HK-2 (cell line): ENCODE results near the gene REEP6.

Source experiments
- DNase-seq: peaks from one replicate; pipeline ENCODE4 v3.0.0-alpha.2; 2018; ENCODE audit not compliant: unreplicated experiment

Gene REEP6

DNA sequence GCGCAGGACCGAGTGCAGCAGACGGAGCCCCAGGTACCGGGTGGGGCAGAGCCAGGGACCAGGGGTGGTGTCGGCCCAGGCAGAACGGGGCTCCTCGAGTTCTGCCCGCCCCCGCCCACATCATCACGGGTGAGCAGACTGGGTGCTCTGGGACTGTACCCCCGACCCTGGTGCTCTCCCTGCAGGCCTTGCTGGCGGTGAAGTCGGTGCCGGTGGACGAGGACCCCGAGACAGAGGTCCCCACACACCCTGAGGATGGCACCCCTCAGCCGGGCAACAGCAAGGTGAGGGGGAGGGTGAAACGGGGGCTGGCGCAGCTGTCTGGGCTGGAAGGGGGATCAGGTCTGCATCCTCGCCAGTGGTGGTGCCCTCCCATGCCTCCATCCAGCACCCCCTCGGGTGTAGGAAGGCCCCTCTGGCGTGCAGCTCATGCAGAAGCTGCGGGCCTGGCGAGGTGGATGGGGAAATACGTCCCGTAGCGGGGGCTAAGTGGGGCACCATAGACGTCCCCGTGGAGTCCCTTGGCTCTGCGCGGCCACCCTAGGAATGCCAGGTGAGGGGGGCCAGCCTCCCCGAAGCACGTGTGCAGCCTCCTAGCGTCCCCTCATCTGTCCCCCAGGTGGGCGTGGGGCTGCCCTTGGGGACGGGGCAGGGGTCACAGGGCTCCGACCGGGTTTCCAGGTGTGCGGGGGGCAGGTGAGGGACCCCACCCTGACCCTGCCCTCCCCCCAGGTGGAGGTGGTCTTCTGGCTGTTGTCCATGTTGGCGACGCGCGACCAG is 34.7 kb upstream of the REEP6 start:
- DNase-seq: no peak

DNA sequence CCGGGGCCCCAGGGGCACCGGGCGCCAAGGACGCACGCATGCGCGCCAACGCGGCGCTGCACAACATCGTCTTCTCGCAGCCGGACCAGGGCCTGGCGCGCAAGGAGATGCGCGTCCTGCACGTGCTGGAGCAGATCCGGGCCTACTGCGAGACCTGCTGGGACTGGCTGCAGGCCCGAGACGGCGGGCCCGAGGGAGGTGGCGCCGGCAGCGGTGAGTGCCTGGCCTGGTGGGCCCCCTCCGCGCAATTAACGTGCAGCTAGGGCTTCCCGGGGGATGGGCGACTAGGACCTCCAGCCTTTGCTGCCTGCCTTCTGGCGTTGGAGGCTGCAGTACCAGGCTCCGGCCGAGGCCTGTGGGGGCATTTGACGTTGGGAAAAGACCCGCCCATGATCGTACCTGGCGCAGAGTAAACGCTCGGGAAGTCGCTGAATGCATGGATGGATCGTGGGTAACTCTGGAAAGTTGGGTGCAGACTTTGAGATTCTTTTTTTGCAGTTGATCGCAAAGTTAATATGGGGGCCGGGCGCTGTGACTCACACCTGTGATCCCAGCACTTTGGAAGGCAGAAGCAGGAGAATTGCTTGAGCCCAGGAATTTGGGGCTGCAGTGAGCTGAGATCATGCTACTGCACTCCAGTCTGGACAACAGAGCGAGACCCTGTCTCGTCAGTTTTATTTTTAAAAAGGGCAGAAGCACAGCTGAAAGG is 33.8 kb upstream of the REEP6 start:
- no peak for DNase-seq

DNA sequence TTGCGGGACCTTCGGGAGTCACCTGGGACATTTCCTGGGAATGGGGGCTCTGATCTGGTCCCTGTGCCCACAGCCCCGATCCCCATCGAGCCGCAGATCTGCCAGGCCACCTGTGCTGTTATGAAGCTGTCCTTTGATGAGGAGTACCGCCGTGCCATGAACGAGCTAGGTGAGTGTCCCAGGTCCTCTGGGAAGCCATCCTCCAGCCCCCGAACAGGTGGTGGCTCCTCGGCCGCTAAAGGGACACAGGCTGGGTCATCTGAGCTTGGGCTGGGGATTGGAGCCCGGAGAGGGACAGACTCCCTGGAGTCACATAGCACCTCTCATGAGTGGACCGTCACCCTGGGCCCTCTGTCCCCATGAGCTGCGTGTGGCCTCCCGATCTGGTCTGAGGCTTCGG is 33.1 kb upstream of the REEP6 start:
- DNase-seq: no peak

DNA sequence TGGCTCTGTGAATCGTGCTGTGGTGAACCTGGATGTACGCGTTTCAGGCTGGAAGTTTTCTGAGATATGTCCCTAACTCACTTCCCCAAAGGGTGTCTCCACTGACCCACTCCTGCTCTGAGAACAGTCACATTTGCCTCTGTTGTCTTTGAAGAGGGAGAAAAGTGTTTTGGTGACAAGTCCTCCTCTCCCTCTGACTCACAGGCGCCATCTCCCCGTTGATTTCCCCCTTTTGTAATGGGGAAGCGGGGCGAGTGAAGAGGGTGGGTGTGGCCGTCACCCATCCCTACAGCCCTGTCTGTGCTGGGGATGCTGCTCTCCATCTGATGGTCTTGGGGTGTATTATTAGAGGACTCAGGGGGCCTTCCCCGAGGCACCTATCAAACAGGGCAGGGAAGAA is 31.5 kb upstream of the REEP6 start:
- DNase-seq: no peak

DNA sequence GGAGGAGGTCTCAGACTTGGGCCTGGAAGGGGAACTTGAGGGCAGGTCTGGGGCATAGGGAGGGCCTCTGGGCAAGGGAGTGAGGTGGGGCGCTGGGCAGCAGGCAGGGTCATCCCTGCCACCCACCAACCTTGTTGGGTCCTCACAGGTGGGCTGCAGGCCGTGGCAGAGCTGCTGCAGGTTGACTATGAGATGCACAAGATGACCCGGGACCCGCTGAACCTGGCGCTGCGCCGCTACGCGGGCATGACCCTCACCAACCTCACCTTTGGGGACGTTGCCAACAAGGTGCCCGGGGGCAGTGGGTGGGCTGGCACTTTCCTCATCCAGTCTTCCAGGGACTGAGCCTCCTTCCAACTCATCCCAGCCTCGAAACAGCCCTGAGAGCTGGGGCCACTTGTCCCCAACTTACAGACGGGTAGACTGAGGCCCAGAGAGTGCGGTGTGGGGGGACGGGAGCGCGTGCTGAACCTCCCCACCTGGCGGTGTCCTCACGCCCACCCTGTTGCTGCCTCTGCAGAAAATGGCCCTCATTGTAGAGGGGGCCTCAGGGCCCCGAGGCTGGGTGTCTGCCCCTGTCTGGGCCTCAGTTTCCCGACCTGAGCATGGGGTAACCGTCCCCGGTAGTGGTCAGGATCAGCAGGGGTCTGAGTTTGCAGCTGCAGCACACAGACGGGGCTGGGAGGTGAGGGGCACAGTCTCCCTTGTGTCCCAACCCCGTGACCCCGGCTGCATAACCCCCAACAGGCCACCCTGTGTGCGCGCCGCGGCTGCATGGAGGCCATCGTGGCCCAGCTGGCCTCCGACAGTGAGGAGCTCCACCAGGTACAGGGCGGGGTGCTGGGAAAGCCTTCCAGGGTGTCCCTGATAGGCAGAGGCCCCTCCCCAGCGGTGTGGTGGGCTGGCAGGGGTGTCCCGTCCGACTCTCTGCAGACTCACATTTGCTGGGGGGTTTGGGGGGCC is 30.7 kb upstream of the REEP6 start:
- DNase-seq: no peak

DNA sequence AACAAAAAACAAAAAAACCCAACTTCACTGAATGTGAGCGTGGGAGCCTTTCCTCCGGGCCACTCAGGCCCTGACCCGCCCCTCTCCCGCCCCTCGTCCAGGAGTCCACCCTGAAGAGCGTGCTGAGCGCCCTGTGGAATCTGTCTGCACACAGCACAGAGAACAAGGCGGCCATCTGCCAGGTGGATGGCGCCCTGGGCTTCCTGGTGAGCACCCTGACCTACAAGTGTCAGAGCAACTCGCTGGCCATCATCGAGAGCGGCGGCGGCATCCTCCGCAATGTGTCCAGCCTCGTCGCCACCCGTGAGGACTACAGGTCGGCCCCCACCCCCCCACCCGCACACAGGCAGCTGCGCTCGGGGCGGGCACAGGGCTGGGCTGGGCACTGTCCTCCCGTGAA is 29.1 kb upstream of the REEP6 start:
- DNase-seq: no peak

DNA sequence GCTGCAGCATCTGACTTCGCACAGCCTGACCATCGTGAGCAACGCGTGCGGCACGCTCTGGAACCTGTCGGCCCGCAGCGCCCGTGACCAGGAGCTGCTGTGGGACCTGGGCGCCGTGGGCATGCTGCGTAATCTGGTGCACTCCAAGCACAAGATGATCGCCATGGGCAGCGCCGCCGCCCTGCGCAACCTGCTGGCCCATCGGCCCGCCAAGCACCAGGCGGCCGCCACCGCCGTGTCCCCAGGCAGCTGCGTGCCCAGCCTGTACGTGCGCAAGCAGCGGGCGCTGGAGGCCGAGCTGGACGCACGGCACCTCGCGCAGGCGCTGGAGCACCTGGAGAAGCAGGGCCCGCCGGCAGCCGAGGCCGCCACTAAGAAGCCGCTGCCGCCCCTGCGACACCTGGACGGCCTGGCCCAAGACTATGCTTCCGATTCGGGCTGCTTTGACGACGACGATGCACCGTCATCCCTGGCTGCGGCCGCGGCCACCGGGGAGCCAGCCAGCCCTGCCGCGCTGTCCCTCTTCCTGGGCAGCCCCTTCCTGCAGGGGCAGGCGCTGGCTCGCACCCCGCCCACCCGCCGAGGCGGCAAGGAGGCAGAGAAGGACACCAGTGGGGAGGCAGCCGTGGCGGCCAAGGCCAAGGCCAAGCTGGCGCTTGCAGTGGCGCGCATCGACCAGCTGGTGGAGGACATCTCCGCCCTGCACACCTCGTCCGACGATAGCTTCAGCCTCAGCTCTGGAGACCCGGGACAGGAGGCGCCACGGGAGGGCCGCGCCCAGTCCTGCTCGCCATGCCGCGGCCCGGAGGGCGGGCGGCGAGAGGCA is 25.6 kb upstream of the REEP6 start:
- DNase-seq: no peak

DNA sequence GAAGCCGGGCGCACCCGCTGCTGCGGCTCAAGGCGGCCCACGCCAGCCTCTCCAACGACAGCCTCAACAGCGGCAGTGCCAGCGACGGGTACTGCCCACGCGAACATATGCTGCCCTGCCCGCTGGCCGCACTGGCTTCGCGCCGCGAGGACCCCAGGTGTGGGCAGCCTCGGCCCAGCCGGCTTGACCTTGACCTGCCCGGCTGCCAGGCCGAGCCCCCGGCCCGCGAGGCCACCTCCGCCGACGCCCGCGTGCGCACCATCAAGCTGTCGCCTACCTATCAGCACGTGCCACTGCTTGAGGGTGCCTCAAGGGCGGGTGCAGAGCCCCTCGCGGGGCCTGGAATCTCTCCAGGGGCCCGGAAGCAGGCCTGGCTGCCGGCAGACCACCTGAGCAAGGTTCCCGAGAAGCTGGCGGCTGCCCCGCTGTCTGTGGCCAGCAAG is 24.9 kb upstream of the REEP6 start:
- DNase-seq: no peak

DNA sequence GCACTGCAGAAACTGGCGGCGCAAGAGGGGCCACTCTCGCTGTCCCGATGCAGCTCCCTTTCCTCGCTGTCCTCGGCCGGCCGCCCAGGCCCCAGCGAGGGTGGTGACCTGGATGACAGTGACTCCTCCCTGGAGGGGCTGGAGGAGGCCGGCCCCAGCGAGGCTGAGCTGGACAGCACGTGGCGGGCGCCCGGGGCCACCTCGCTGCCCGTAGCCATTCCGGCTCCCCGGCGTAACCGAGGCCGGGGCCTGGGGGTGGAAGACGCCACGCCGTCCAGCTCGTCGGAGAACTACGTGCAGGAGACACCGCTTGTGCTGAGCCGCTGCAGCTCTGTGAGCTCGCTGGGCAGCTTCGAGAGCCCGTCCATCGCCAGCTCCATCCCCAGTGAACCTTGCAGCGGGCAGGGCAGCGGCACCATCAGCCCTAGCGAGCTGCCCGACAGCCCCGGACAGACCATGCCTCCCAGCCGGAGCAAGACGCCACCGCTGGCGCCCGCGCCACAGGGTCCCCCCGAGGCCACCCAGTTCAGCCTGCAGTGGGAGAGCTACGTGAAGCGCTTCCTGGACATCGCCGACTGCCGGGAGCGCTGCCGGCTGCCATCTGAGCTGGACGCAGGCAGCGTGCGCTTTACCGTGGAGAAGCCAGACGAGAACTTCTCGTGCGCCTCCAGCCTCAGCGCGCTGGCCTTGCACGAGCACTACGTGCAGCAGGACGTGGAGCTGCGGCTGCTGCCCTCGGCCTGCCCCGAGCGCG is 24.3 kb upstream of the REEP6 start:
- DNase-seq: no peak

DNA sequence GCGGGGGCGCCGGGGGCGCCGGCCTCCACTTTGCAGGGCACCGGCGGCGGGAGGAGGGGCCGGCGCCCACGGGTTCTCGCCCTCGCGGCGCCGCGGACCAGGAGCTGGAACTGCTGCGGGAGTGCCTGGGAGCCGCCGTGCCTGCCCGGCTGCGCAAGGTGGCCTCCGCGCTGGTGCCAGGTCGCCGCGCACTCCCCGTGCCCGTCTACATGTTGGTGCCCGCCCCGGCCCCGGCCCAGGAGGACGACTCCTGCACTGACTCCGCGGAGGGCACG is 23.8 kb upstream of the REEP6 start:
- no peak for DNase-seq

DNA sequence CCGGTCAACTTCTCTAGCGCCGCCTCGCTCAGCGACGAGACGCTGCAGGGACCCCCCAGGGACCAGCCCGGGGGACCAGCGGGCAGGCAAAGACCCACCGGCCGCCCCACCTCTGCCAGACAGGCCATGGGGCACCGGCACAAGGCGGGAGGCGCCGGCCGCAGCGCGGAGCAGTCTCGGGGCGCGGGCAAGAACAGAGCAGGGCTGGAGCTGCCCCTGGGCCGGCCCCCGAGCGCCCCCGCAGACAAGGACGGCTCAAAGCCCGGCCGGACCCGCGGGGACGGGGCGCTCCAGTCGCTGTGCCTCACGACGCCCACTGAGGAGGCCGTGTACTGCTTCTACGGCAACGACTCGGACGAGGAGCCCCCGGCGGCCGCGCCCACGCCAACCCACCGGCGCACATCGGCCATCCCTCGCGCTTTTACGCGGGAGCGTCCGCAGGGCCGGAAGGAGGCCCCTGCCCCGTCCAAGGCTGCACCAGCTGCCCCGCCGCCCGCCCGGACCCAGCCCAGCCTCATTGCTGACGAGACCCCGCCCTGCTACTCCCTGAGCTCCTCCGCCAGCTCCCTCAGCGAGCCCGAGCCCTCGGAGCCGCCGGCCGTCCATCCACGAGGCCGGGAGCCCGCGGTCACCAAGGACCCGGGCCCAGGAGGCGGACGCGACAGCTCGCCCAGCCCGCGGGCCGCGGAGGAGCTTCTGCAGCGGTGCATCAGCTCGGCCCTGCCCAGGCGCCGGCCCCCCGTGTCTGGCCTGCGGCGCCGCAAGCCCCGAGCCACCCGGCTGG is 23.3 kb upstream of the REEP6 start:
- no peak for DNase-seq

DNA sequence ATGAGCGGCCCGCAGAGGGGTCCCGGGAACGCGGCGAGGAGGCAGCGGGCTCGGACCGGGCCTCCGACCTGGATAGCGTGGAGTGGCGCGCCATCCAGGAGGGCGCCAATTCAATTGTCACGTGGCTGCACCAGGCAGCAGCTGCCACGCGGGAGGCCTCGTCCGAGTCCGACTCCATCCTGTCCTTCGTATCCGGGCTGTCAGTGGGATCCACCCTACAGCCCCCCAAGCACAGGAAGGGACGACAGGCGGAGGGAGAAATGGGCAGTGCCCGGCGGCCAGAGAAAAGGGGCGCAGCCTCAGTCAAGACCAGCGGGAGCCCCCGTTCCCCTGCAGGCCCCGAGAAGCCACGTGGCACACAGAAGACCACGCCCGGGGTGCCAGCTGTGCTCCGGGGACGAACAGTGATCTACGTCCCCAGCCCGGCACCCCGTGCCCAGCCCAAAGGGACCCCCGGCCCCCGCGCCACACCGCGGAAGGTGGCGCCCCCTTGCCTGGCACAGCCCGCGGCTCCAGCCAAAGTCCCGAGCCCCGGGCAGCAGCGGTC is 22.6 kb upstream of the REEP6 start:
- peak; percentile 69 for DNase-seq

DNA sequence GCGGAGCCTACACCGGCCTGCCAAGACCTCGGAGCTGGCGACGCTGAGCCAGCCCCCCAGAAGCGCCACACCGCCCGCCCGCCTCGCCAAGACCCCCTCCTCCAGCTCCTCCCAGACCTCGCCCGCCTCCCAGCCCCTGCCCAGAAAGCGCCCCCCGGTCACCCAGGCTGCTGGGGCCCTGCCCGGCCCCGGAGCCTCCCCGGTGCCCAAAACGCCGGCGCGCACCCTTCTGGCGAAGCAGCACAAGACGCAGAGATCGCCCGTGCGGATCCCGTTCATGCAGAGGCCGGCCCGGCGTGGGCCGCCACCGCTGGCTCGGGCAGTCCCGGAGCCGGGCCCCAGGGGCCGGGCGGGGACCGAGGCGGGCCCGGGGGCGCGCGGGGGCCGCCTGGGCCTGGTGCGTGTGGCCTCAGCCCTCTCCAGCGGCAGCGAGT is 22.1 kb upstream of the REEP6 start:
- DNase-seq: peak; percentile 66

DNA sequence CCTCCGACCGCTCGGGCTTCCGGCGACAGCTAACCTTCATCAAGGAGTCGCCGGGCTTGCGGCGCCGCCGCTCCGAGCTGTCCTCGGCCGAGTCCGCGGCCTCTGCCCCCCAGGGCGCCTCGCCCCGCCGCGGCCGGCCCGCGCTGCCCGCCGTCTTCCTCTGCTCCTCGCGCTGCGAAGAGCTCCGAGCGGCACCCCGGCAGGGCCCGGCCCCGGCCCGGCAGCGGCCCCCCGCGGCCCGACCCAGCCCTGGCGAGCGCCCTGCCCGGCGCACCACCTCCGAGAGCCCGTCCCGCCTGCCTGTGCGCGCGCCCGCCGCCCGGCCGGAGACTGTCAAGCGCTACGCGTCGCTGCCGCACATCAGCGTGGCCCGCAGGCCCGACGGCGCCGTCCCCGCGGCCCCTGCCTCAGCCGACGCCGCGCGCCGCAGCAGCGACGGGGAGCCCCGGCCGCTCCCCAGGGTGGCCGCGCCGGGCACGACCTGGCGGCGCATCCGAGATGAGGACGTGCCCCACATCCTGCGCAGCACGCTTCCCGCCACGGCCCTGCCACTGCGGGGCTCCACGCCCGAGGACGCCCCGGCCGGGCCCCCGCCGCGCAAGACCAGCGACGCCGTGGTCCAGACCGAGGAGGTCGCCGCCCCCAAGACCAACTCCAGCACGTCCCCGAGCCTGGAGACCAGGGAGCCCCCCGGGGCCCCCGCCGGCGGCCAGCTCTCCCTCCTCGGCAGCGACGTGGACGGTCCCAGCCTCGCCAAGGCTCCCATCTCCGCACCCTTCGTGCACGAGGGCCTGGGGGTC is 21.5 kb upstream of the REEP6 start:
- peak; percentile 63 for DNase-seq

DNA sequence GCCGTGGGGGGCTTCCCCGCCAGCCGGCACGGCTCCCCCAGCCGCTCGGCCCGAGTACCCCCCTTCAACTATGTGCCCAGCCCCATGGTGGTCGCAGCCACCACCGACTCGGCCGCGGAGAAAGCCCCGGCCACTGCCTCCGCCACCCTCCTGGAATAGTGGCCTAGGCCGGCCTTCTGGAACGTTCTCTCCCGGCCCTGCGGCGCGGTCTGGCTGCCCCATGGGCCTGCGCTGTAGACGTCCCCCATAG is 21.0 kb upstream of the REEP6 start:
- DNase-seq: no peak

DNA sequence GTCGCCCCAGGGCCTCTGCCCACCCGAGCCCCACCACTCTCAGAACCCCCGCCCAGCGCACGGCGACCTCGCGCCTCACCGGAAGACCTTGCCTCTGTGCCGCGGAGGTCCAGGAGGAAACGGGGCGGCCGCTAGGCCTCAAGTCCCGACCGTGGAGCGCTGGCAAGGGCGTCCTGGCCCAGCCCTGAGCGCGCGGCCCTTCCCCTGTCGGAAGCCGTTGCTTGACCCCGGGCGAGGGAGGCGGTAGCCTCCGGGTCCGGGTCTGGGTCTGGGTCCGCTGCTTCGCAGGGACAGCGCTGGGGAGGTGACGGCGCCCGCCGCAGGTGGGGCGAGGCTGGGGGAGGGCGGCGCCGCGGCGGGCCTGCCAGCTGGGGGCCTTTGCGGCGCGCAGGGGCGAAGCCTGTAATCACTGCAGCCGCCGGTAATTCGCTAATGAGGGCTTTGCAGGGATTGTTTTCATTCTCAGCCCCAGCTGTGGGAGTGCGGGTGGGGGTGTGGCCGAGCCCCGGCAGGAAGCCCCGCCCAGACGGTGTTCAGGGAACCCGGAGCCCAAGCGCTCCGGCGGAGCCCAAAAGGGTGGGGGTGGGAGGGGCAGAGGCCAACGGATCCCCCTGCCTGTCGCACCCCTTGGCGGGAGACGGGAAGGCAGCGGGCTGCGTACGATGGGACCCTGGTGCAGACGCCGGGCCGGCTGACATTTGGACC is 20.5 kb upstream of the REEP6 start:
- DNase-seq: peak; percentile 81

DNA sequence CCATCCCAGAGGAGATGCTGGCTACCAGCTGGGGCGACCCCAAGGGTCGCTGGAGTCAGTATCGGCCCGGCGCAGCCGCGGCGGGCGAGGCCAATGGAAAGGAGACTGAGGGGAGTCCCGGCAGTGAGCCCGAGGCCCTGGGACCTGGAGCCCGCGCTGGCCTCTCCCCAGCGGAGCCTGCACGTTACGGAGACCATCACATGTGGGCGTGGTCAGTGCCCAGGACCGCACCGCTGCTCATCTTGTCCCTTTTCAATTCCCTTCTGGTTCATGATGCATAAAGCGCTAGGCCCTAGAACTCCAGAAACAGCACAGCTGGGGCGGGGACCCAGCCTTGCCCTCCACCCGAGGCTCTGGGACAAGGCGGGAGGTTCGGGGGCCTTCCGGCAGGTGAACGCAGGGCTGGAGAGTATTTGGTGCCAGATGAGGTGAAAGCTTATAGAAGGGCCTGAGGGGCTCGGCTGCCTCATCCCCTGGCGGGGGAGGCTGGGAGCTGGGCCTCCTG is 19.9 kb upstream of the REEP6 start:
- peak; percentile 76 for DNase-seq

DNA sequence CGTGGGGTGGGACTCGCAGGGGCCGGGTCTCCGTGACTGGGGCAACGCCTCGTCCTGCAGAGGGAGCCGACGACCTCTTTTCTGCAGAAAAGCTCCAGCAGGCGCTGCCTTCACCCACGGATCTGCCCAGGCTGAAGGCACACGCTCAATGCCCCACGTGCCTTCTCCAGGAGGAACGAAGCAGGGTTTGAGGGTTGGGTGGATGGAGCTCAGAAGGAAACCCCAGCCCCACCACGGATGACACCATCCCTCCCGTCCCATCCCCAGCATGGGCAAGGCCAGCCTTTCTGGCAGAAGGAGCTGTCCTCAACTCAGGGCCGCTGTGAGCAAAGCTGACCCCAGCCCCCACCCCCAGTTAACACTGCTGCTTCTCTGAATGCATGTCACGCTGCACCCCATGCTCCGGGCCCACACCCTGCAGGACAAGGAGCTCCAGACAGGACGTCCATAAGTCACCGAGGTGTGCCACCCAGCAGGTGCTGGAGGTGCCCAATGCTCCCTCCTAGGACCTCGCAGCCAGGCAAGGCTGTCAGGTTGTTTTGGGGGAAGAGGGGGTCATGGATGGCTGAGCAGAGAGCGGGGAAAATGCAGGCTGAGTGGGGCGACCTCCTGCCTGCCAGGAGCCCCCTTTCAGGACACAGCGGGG is 19.3 kb upstream of the REEP6 start:
- DNase-seq: peak; percentile 57
